Measurements from ENCODE around the gene IQSEC2.

The IQSEC2 gene

DNA sequence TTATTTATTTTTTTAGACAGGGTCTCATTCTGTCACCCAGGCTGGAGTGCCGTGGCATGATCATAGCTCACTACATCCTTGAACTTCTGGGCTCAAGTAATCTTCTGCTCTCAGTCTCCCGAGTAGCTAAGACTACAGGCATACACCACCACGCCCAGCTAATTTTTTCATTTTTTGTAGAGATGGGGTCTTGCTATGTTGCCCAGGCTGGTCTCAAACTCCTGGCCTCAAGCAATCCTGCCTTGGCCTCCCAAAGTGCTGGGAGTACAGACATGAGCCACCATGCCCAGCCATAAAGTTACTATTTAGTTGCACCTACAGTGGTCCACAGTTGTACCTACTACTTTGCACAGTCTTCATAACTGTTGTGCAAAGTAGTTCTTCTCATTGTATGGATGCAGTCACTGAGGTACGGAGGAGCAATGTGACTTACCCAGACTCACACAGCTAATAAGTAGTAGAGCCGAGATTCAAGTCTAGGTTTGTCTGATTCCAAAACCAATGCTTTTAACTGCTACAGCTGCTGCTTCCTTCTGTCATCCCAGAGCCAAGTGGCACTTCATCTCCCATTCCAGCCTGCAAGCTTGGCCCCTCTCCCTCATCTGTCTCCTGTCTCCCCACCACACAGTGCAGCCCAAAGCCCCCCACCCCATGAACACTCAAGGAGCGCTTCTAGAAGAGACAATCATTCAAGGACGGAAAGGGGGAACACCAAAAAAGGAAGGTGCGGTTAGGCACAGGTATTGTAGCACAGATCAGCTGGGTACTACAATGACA is 24.0 kb upstream of the IQSEC2 start:
- DNase-seq: no peak

DNA sequence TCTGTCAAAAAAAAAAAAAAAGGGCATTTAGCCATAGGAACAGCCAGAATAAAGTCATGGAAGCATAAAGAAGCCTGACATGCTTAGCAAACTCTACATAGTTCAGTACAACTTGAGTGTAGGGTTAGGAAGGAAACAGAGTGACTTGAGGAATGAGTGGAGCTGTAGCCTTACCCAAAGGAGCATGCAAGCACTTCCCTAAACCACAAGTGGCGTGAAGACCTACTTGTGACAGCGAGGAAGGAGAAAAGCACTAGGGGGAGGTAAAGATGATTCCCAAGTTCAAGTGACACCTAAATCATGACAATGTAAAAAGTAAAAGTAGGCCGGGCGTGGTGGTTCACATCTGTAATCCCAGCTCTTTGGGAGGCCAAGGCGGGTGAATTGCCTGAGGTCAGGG is 21.8 kb upstream of the IQSEC2 start:
- DNase-seq: no peak

DNA sequence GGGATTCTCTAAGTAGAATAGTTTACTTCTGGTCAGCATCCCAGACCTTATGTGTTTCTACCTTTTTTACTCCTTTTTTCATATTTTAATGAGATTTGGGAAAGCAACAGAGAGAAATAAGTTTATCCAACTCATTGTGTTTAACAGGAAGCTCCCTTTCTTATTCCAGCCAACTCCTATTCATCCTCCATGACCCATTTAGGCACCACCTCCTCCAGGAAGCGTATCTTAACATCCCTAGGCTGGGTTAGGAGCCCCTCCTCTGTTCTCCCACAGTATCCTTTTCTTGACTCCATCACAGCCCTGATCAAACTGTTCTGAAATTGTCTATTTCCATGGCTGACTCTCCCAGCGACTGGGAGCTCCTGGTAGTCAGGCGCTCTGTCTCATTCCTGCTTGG is 18.8 kb upstream of the IQSEC2 start:
- DNase-seq: no peak

DNA sequence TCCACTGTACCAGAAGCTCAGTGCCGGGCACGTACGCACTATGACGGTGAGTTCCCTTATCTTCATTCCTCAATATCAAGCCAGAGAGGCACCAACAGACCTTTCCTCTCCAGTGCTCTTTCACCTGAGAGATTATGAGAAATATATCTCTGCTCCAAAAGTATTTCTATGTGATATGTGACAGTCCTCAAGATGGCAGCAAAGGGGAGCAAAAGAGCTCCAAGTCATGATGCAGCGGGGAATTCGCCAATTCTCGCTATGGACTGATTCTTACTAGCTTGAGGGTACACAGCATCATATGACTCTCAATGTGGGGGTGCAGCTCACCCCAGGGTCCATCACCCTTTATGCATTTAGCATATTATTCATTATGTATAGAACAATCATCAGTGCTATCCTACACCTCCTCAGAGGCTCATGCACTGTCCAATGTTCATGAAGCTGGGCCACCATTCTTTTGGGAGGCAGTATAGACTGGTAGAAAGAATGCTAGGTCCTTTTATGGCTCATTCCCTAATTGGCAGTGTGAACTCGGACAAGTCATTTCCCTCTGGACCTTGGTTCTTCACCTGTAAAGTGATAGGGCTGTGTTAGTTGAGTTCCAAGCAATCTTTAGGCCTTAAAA is 12.8 kb upstream of the IQSEC2 start:
- no peak for DNase-seq

DNA sequence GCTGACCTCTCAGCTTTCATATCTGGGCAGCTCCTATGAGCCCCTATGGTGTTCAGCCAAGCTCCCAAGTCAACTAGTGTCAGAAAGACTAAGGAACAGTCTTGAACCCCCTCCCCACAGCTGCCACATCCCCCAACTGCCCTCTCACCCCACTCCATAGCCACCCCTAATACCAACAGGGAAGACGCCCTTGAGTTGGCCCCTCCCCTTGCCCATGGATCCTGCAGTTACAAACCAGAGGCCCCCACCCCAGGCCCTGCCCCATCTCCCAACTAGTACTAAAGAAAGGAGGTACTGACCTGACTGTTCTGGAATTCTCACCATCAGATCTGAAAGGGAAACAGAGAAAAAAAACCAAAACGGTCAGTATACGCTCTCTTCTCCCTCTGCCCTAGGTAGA is 10.2 kb upstream of the IQSEC2 start:
- no peak for DNase-seq

DNA sequence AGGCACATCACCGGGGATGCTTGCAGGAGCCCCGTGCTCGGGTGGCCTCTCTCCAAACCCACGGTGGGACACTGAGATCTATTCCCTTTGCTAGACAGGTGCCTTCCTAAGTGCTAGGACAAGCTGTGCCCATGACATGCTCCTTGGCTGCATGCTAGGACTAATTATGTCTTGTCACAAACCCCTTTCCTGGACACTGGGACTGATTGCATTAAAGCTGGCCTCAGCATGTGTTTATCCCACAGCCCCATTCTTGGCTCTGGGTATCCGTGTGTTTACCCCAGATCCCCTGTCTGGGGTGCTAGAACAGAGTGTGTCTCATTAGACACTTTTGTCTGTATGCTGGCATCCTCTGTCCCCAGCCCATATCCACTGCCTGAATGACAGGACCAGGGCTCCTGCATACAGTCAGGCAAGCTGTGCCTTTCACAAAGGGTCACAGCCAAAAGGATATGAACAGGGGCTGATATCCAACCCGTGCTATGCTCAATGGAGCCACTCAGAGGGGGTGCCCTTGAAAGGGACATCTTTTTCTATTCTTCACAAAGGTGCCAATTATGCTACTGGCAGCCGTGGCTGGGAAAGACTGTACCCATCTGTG is 9.2 kb upstream of the IQSEC2 start:
- no peak for DNase-seq

DNA sequence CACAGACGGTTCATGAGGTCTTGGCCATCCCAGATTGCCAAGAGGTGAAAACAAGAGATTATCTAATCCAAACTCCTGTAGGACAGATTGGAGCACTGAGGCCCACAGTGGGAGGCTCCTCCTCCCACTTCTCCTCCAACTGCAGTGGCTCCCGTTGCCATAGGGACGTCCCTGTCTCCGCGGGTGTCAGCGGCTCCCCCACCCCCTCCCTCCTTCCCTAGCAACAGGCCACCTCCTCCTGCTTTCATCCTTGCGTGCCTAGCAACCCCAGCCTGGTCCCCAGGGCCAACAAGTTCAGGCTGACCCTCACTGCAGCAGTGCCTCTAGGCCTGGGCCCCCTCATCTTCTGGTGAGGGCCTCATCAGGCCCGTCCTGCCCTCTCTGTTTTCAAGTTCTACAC is 6.8 kb upstream of the IQSEC2 start:
- peak; percentile 8 for DNase-seq

- peak; percentile 27 for DNase-seq
Observed at GRCh38 chrX:53287493-53288138, 6.2 kb upstream of the IQSEC2 start.

DNA sequence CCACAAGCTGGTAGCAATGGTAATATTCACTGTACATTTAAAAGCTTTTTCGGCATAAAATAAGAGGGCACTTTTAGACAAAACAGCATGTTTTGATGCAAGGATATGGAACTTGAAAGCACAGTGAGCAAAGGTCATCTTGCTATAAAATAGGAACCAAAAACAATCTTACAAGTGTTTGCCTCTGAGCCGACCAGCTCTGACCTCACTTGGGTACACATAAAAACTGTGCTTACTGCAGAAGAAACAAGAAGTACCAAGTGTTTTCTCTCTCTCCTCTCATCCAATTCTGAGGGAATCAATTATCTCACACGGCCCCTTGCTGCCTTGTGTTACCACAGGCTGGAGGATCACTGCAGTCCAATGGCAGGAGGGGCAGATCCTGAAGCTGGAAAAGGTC is 4.8 kb upstream of the IQSEC2 start:
- DNase-seq: no peak

GRCh38 chrX:53285591-53285990 is 4.2 kb upstream of the IQSEC2 start:
- DNase-seq: no peak

DNA sequence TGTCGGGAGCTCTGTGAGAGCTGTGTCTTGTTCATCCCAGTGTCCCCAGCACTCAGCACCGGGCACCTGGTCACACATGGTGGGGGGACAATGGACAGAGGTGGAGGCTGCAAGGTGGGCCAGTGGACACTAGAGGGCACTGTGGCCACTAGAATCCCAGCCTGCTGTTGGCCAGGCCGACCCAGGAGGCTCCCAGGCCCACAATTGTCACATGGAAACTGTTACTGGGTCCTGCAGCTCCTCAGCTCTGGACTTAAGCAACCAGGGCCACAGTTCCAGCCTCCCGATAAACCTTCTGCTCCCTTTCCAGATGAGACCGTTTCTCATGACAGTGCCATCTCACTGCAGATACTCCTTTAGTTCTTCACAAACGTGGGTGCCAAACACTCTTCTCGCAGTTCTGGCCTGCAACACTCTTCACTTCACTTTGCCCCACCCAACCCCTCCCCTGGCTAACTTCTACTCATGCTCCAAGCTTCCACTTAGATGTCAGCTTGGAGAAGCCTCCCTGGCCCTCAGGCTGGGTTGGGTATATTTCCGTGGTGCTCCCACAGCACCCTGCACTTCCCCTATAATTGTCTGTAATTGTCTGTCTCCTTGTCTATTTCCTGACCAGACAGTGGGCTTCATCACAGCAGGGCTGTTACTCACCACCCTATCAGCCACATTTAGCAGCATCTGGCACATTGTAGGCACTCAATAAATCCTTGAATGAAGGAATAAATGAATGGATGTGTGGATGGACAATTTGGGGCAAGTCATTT is 3.5 kb upstream of the IQSEC2 start:
- DNase-seq: peak; percentile 64

GRCh38 chrX:53283567-53283966 is 2.2 kb upstream of the IQSEC2 start:
- DNase-seq: no peak

DNA sequence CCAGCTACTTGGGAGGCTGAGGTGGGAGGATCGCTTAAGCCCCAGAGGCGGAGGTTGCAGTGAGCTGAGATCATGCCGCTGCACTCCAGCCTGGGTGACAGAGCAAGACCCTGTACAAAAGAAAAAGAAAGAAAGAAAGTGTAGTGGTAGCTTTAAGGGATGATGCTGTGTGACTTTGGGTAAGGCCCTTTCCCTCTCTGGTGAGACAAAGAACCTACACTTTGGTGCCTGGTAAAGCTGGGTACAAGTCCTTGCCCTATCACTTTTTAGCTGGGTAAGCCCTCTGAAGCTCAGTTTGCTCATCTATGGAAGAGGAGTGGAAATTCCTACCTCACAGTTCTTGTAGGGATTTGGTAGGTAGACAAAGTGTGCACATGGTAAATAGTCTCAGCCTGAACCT is 1.7 kb upstream of the IQSEC2 start:
- DNase-seq: no peak

- no peak for DNase-seq
Observed at GRCh38 chrX:53281963-53282695, 745 bp upstream of the IQSEC2 start.

DNA sequence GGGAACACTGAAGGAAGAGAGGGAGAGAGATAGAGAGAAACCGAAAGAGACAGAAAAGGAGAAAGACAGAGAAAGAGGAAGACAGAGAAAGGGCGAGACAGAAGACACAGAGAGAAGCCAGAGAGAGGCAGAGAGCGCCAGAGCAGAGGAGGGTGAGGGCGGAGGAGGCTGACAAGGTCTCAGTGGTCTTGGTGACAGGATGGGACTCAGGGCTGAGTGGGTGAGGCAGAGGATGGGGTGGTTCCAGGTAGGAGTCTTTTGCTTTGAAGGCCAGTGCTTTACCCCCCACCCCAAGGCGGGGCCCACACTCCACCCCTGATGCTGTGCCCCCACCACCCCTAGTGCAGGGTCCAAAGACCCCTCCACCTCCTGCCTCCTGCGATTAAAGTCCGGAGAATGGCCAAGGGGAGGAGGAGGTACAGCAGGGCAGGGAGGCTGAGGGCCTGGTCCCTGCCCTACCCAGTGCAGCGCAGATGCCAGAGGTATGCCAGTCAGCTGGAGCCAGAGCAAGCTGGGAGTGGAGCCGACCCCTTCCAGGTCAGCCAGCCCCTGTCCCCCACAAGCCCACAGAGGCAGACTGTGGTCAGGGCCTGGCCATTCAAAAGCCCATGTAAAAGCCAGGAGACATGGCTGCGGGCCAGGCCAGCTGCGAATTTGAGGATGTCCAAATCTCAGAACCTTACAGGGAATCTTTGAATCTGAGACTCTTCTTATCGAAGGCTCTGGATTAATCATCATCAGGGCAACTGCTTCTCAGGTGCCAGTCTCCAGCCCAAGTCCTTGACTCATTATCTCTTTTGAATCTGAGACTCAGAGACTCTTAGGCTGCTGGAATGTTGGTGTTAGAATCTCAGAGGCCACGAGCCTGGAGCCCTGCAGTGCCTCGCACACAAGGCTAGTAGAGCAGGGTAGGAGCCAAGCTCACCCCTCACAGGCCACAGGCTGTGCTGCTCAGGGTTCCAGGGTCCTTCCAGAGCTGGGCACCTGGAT is 758 bp downstream of the IQSEC2 start:
- DNase-seq: no peak

- peak; percentile 14 for DNase-seq
Observed at GRCh38 chrX:53279296-53280237, 1.8 kb downstream of the IQSEC2 start.

GRCh38 chrX:53272808-53273337 is 8.5 kb downstream of the IQSEC2 start:
- DNase-seq: no peak

DNA sequence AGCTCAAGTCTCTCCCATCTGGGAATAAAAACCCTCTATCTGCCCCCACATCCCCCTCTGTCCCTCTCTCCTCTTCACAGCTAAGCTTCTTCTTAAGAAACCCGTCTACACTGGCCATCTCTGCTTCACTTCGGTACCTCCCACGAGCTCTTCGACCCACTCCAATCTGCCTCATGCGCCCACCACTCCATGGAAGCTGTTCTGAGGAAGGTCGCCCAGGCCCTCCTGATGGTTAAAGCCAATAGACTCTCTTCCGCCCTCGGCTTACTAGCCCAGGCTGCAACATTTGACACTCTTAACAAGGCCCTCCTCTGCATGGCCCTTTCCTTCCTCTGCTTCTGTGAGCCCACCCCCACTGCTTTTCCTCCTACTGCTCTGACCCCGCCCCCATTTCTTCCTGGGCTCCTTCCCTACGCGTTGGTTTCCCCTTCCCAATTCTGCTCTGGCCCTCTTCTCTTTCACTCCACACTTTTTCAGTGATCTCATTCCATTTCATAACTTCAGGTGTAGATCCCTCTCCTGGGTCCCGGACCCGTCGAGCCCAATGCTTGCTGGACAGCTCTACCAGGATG is 11.8 kb downstream of the IQSEC2 start:
- no peak for DNase-seq

- DNase-seq: no peak
Observed at GRCh38 chrX:53268173-53268572, 13.2 kb downstream of the IQSEC2 start.
